ENCODE data around the gene HPSE2.

DNA sequence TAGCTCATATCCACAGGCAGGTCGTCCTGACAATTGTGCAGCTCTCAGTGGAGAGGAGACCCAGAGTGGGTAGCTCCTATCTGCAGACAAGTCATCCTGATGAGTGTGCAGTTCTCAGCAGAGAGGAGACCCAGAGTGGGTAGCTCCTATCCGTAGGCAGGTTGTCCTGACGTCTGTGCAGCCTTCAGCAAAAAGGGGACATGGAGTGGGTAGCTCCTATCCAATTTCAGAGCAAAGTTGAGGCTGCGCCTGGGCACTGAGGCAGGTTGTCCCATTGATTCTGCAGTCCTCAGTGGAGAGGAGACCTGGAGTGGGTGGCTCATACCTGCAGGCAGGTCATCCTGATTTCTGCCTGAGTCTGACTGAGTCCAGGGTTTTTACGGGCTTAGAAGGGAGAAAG is 111.8 kb downstream of the HPSE2 start:
- TF ChIP-seq, protein P1, sequence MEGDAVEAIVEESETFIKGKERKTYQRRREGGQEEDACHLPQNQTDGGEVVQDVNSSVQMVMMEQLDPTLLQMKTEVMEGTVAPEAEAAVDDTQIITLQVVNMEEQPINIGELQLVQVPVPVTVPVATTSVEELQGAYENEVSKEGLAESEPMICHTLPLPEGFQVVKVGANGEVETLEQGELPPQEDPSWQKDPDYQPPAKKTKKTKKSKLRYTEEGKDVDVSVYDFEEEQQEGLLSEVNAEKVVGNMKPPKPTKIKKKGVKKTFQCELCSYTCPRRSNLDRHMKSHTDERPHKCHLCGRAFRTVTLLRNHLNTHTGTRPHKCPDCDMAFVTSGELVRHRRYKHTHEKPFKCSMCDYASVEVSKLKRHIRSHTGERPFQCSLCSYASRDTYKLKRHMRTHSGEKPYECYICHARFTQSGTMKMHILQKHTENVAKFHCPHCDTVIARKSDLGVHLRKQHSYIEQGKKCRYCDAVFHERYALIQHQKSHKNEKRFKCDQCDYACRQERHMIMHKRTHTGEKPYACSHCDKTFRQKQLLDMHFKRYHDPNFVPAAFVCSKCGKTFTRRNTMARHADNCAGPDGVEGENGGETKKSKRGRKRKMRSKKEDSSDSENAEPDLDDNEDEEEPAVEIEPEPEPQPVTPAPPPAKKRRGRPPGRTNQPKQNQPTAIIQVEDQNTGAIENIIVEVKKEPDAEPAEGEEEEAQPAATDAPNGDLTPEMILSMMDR (conservative IDR thresholded peaks at IDR 0.05) = no peak
- TF ChIP-seq ZFX (IDR thresholded peaks at IDR 0.05) = no peak

Data from C4-2B (cell line).